Endodermal cell (in vitro differentiated cells): ENCODE results near the gene TXLNB. TPM values are rescaled to one million over a fixed set of nuclear protein-coding genes. Genes with fewer than 3 reads are reported as not detected.
"Not testable (repeated sequence)": the region's sequence is repeated elsewhere in the genome, so short reads cannot be mapped to it uniquely, and the experiment has no call there.

ENCODE experiments used
- DNase-seq: peaks from one replicate; pipeline ENCODE4 v3.0.0-alpha.2; 2017
- H3K27ac ChIP-seq: 2 replicates; pipeline ENCODE4 v1.5.1; 2013; ENCODE audit warnings: mild to moderate bottlenecking, low read depth, low read length, moderate library complexity
- H3K27me3 ChIP-seq: 2 replicates; pipeline ENCODE4 v1.6.1; 2013; ENCODE audit warnings: mild to moderate bottlenecking, low read length, moderate library complexity; ENCODE audit not compliant: insufficient read depth, control insufficient read depth, poor library complexity, severe bottlenecking
- H3K36me3 ChIP-seq: 2 replicates; pipeline ENCODE4 v1.7.0; 2013; ENCODE audit warnings: mild to moderate bottlenecking, low read length, moderate library complexity; ENCODE audit not compliant: control insufficient read depth, insufficient read depth
- H3K4me1 ChIP-seq: one replicate; pipeline ENCODE4 v1.7.0; 2013; ENCODE audit warnings: low read length; ENCODE audit not compliant: control insufficient read depth, insufficient read depth
- H3K4me3 ChIP-seq: 2 replicates; pipeline ENCODE4 v1.5.1; 2013; ENCODE audit warnings: mild to moderate bottlenecking, low read length, moderate library complexity
- H3K9ac ChIP-seq: 2 replicates; pipeline ENCODE4 v1.6.1; 2013; ENCODE audit warnings: mild to moderate bottlenecking, low read length, moderate library complexity; ENCODE audit not compliant: poor library complexity, severe bottlenecking; ENCODE audit errors: extremely low read depth
- H3K9me3 ChIP-seq: 2 replicates; pipeline ENCODE4 v1.6.1; 2013; ENCODE audit warnings: mild to moderate bottlenecking, low read length, moderate library complexity; ENCODE audit not compliant: control insufficient read depth
- H3K27ac Mint-ChIP-seq: 2 replicates; pipeline ENCODE4 v1.8.0; 2020; ENCODE audit warnings: mixed read lengths
- H3K27me3 Mint-ChIP-seq: 2 replicates; pipeline ENCODE4 v1.8.0; 2021; ENCODE audit warnings: mild to moderate bottlenecking, mixed read lengths; ENCODE audit not compliant: insufficient read depth
- H3K36me3 Mint-ChIP-seq: 2 replicates; pipeline ENCODE4 v1.8.0; 2020; ENCODE audit warnings: low read depth, mixed read lengths
- H3K4me1 Mint-ChIP-seq: 2 replicates; pipeline ENCODE4 v1.8.0; 2020; ENCODE audit warnings: mixed read lengths
- H3K4me3 Mint-ChIP-seq: 2 replicates; pipeline ENCODE4 v1.8.0; 2020; ENCODE audit warnings: mild to moderate bottlenecking, moderate library complexity, mixed read lengths
- H3K9me3 Mint-ChIP-seq: 2 replicates; pipeline ENCODE4 v1.8.0; 2020; ENCODE audit warnings: mild to moderate bottlenecking, mixed read lengths
- CTCF ChIP-seq: fragments of 200-600 bp; sonication (generic); conservative IDR thresholded peaks from 2 replicates; pipeline ENCODE4 v1.5.0; 2021; ENCODE audit warnings: antibody characterized with exemption, mild to moderate bottlenecking
- WGBS, 2 experiments: methylation state at CpG; one replicate each; pipeline versions ENCODE4 v1.1.5 to v1.1.7; 2013; ENCODE audit warnings: missing lambda C conversion rate in 2 of 2, mixed read lengths in 1 of 2; ENCODE audit not compliant: insufficient coverage in 1 of 2, insufficient read length in 1 of 2; 5-methylcytosine and 5-hydroxymethylcytosine counted together
- total RNA-seq, 2 donors: library from RNA; stranded (reverse); fragmentation: NEBNext Ultra II Directional in 1 of 2; extraction: Animal tissue kit (Norgen Biotek cat#: 25700) in 1 of 2; gene quantifications; 2 replicates in 1 of 2; 3 replicates in 1 of 2; pipeline ENCODE4 v1.2.1, GENCODE V29; 2021

Gene TXLNB
- total RNA-seq, 2 donors from 2014 or later, result not detected

- Histone ChIP-seq H3K4me1 (peaks cover 4% of the 10 kb centered on the region), H3K27ac (no peak overlapping the region), H3K27me3 (no peaks in the 10 kb centered on the region), H3K9ac (no peak overlapping the region), H3K9me3 (peaks cover 8% of the 10 kb centered on the region), H3K4me3 (peak overlapping the region; percentile 3), H3K36me3 (no peaks in the 10 kb centered on the region)
- Mint-ChIP-seq H3K27ac (peak overlapping the region; percentile 78), H3K4me3 (no peak overlapping the region), H3K9me3 (peaks cover 5% of the 10 kb centered on the region), H3K4me1 (peaks cover 4% of the 10 kb centered on the region), H3K36me3 (no peaks in the 10 kb centered on the region), H3K27me3 (no peaks in the 10 kb centered on the region)
- no peak for DNase-seq
- TF ChIP-seq CTCF, result no peak
- WGBS, 2 experiments, result 95 to 100% methylated on average over 2 of the region's 2 CpGs
Measured at GRCh38 chr6:139219746-139220145, 72.1 kb downstream of the TXLNB start.

- Histone ChIP-seq H3K36me3 (no peaks in the 10 kb centered on the region), H3K27me3 (no peaks in the 10 kb centered on the region), H3K9ac (no peak overlapping the region), H3K27ac (no peak overlapping the region), H3K9me3 (peaks cover 8% of the 10 kb centered on the region), H3K4me1 (peaks cover 4% of the 10 kb centered on the region), H3K4me3 (peak overlapping the region; percentile 3)
- TF ChIP-seq CTCF, result peak; percentile 86
- DNase-seq, result peak; percentile 92
- H3K4me1 Mint-ChIP-seq, result peaks cover 4% of the 10 kb centered on the region
- 19 to 22% methylated on average over 2 to 7 of the region's 7 CpGs for WGBS, 2 experiments
- no peak overlapping the region for H3K4me3 Mint-ChIP-seq
- H3K27me3 Mint-ChIP-seq, result no peaks in the 10 kb centered on the region
- peaks cover 5% of the 10 kb centered on the region for H3K9me3 Mint-ChIP-seq
- H3K36me3 Mint-ChIP-seq, result no peaks in the 10 kb centered on the region
- H3K27ac Mint-ChIP-seq, result peak overlapping the region; percentile 78
Measured at GRCh38 chr6:139219271-139219729, 72.5 kb downstream of the TXLNB start.

DNA sequence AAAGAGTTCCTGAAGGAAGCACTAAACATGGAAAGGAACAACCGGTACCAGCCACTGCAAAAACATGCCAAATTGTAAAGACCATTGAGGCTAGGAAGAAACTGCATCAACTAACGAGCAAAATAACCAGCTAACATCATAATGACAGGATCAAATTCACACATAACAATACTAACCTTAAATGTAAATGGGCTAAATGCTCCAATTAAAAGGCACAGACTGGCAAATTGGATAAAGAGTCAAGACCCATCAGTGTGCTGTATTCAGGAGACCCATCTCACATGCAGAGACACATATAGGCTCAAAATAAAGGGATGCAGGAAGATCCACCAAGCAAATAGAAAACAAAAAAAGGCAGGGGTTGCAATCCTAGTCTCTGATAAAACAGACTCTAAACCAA is 79.3 kb downstream of the TXLNB start:
- H3K9ac ChIP-seq, H3K36me3 ChIP-seq, H3K4me3 ChIP-seq, DNase-seq, H3K4me1 Mint-ChIP-seq, H3K27me3 ChIP-seq, H3K27me3 Mint-ChIP-seq, H3K4me1 ChIP-seq, H3K4me3 Mint-ChIP-seq, H3K27ac ChIP-seq, H3K36me3 Mint-ChIP-seq, H3K27ac Mint-ChIP-seq: not testable (repeated sequence)
- peaks cover 48% of the 10 kb centered on the region for H3K9me3 Mint-ChIP-seq
- H3K9me3 ChIP-seq, result peaks cover 23% of the 10 kb centered on the region
- WGBS, 2 experiments, result no CpG with 5 or more reads among the region's 2 CpGs

GRCh38 chr6:139210766-139211165 is 81.0 kb downstream of the TXLNB start:
- H3K27me3 ChIP-seq, H3K36me3 ChIP-seq, H3K9ac ChIP-seq, H3K36me3 Mint-ChIP-seq, H3K4me1 ChIP-seq, H3K27ac ChIP-seq, DNase-seq, H3K4me3 Mint-ChIP-seq, H3K27ac Mint-ChIP-seq, H3K4me1 Mint-ChIP-seq, H3K4me3 ChIP-seq, H3K27me3 Mint-ChIP-seq: not testable (repeated sequence)
- peaks cover 65% of the 10 kb centered on the region for H3K9me3 Mint-ChIP-seq
- peaks cover 33% of the 10 kb centered on the region for H3K9me3 ChIP-seq
- 94 to 95% methylated on average over 8 to 10 of the region's 10 CpGs for WGBS, 2 experiments
